ENCODE results near the gene DDX47.

Gene DDX47

DNA sequence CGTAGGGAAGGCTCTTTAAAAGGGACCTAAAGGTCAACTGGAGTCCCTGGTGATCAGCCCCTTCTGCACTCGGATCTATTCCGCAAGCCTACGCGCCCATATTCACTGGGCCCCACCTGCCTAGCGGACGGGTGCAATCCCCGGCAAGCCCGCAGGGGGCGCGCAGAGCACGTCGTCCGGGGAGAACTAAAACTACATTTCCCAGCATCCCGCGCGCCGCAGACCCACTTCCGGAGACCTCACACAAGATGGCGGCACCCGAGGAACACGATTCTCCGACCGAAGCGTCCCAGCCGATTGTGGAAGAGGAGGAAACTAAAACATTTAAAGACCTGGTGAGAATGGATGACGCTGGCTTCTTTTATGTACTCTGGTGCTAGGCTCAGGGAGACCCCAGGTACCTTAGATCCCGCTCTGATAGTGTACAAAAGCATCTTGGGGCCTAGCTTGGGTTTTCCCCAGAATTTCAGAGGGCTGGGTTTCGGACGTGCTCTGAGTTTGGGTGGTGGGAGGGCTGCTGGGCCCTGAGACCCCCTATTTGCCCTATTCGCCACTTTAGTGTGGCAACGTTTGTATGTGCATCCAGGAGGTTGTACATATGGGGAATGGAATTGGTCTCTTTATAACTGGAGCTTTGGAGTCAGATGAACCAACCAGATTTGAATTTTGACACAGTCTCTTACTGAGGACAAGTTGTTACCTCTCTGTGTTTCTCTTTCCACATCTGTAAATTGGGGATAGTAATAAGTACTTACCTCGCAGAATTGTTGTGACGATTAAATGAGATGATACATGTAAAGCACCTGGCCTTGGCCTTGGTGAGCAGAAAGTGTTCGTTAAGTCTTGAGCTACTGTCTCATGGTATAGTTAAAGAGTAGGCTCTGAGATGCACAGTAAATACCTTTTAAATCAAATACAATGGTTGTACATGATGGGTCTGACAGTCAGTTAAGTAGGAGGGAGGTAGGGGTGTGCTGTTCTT, at the start of gene DDX47:
Gene DDX47 (plus strand): TSS at position 227 of the 982 bp plus-strand sequence. CDS start 22 bp downstream, at position 249.
- DNase-seq = peak; percentile 96

DNA sequence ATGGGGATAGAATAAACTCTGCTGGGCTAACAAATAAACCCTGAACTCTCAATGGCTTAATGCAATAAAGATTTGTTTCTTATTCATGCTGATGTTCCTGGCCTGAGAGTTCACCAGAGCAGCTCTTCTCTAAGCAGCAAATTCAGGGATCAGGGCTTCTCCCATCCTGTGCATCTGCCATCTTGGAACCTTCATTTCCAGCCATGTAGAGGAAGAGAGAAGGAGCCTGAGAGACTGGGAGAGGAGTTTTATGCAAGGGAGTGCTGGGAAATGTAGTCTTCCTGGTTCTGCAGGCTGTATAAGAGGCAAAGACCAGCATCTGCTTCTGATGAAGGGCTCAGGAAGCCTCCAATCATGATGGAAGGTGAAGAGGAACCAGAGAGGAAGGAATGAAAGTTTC, 48.3 kb upstream of the DDX47 start:
- DNase-seq = no peak

DNA sequence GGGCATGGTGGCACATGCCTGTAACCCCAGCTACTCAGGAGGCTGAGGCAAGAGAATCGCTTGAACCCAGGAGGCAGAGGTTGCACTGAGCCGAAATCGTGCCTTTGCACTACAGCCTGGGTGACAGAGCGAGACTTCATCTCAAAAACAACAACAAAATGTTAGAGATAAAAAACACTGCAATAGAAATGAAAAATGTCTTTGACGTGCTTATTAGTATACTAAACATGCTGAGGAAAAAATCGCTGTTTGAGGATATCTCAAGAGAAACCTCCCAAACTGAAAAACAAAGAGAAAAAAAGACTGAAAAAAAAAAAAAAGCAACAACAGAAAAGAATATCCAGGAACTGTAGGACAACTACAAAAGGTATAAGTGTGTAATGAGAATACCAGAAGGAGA, 42.9 kb upstream of the DDX47 start:
- DNase-seq = no peak

DNA sequence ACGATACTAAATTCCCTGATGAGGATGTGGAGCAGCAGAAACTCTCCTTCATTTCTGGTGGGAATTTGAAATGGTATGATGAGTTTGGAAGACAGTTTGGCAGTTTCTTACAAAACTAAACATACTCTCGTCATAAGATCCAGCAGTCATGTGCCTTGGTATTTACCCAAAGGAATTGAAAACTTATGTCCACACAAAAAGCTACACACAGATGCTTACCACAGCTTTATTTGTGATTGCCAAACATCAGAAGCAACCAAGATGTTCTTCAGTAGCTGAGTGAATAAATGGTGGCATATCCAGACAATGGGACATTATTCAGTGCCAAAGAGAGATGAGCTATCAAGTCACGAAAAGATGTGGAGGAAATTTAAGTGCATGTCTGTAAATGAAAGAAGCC, 38.4 kb upstream of the DDX47 start:
- no peak for DNase-seq

DNA sequence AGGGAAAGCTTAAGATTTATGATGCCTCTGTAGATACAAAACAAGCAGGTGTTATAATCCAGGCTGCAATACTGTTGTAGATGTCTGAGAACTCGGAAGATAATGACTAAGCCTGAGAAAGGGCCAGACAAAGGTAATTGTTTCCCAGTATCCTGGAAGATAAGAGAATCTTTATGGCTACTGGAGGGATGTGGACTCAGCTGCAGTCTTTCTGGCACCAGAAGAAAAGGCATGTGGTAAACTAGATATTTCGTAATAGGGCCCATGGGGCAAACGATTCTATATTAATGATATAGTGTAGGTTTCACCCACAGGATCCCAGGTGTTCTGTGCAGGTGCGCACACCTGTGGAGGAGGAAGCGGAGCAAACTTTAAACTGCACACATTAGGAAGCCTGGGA, 36.9 kb upstream of the DDX47 start:
- no peak for DNase-seq

DNA sequence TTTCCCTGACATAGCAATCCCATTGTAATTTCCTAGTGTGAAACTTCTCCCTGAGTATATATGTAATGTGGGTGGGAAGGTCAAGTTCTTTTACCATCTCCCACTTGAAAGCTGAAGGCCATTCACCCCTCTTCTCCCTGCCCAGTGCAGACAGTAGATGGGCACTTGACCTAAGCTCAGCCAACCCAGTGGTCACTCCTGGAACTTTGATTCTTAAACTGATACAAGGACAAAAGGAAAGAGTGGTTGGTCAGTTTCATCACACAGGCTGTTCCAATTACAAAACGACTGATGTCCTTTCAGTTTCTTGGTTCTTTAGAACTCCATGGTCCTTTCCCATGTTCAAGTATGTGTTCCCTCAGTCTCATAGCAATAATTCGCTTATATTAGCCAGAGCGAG, 36.1 kb upstream of the DDX47 start:
- DNase-seq = no peak

DNA sequence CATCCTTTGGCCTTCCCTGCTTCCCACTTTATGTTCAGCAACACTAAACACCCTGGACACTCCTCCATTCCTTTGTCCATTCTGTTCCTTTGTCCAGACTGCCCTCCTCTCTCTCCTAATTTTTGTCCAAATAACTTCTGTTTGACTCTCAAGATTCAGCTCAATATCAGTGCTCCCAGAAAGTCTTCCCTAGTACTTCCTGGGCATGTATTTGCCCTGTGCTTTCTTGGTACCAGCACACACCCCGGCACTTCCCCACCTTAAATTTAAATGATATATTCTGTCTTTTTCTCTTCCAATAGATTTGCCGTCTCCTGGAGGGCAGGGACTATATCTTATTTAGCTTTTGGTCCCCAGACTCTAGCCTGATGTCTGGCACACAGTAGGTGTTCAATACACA, 34.1 kb upstream of the DDX47 start:
- DNase-seq = no peak

DNA sequence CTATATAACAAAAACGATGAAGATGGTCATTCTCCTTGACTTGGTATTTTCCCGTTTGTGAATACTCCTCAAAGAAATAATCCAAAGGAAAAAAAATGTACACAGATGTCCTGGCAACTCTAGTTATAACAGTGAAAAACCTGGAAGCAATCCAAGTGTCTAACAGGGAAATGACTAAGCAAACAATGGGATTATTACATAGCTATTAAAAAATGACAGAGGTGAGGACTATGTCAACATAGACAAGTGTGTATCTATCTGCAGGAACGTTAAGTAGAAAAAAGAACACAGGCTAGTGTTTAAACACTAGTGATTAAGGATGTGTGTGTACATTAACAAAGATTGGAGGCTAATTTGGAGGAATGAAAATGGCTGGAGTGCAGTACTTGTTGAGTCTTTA, 33.6 kb upstream of the DDX47 start:
- no peak for DNase-seq

DNA sequence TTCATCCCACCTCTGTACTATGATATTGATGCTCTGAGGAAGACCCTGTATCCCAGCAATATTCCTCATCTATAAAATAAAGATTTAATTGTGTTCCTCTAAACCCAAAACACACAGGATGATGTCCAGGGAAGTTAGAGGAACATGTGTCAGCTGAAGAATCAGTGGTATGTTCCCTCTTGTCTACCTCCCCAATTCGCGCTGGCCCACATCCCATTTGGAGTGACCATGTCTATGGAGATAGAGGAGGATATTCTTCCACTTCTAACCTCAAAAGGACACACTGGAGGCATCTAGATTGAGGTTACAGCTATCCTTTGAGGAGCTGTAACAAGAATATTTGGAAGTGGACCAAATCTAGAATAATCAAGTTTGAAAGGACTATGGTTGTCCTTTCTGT, 29.0 kb upstream of the DDX47 start:
- DNase-seq = no peak

DNA sequence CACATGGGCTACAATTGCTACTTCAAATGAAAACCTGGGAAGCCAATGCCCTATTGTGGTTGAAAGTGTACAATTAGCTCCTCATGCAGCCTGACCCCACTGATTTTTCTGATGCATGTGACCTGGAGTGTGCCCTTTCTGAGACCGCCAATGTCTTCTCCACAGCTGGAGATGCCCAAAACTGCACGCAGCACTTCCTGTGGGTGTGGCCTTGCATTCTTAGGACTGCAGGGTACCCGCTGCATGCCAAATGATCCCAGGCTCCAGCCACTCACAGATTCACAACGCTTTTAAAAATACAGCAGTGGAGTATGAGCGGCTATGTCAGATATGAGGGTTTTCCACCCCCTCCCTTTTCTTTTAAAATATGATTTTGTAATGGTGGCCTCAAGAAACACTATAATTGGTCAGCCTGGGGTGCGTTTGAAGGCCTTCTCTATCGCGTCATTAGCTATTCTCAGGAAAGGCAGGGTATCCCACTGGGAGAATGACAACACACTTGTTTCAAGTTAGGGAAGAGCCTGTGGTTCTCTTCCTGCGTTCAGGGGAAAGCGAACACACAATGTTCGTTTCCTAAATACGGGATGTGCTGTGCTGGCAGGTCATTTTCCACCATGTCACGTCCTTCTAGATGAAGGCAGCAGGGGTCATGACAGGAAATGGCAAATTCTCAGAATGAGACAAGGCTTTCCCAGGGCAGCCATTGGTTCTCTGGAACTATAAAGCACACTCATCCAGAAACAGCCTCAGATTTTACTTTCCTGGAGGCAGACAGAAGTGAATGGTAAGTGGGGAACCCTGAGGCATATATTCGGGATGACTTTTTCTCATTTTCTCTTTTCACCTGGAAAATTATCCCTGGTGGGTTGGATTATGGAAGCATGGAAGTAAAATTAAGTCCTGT, 28.0 kb upstream of the DDX47 start, which contains the start of gene APOLD1:
Gene APOLD1 (plus strand): TSS at position 749 of the 904 bp plus-strand sequence. CDS start 33 bp downstream, at position 782.
- no peak for DNase-seq

DNA sequence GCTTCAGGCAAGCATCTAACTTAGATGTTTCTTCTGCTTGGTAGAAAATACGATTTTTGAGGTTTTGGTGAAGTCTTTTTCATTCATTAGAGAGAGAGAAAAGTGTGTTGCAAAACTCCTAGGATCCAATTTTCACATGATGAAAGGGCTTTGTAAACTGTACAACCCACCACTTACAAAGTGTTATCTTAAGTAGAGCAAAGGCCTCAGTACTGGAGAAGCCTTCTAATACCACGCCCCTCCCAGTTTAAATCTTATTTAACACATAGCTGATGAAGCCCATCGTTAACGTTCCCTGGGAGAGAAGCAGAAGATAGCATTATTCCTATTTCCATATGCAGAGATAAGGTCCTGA, 26.8 kb upstream of the DDX47 start:
- no peak for DNase-seq

DNA sequence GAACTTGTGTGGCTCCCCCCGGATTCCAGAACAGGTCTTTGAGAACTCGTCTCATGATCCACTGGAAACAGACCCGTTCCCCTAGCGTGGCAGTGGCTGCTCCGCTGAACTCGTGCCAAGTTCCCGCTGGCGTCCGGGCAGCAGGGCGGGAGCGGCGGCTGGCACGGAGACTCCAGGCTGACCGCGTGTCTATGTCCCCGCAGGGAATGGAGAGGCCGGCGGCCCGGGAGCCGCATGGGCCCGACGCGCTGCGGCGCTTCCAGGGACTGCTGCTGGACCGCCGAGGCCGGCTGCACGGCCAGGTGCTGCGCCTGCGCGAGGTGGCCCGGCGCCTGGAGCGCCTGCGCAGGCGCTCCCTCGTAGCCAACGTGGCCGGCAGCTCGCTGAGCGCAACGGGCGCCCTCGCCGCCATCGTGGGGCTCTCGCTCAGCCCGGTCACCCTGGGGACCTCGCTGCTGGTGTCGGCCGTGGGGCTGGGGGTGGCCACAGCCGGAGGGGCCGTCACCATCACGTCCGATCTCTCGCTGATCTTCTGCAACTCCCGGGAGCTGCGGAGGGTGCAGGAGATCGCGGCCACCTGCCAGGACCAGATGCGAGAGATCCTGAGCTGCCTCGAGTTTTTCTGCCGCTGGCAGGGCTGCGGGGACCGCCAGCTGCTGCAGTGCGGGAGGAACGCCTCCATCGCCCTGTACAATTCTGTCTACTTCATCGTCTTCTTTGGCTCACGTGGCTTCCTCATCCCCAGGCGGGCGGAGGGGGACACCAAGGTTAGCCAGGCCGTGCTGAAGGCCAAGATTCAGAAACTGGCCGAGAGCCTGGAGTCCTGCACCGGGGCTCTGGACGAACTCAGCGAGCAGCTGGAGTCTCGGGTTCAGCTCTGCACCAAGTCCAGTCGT, 26.2 kb upstream of the DDX47 start:
- peak; percentile 85 for DNase-seq

DNA sequence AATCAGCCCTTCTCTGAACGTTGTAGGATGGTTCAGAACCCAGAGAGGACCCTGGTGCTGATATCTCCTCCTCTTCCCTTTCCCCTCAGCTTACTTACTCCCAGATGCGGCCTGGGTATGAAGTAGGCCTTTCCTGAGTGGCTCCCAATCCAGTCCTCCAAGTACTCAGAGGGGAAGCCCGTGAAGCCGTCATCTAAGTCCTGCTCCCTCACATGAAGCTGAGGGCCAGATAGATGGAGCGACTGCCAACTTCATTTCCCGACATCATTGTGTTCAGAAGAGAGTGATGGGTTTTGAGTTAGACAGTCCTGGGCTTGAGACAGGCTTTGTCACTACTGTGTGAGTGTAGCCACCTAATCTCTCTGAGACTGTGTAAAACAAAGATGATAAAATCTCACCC, 25.0 kb upstream of the DDX47 start:
- no peak for DNase-seq

DNA sequence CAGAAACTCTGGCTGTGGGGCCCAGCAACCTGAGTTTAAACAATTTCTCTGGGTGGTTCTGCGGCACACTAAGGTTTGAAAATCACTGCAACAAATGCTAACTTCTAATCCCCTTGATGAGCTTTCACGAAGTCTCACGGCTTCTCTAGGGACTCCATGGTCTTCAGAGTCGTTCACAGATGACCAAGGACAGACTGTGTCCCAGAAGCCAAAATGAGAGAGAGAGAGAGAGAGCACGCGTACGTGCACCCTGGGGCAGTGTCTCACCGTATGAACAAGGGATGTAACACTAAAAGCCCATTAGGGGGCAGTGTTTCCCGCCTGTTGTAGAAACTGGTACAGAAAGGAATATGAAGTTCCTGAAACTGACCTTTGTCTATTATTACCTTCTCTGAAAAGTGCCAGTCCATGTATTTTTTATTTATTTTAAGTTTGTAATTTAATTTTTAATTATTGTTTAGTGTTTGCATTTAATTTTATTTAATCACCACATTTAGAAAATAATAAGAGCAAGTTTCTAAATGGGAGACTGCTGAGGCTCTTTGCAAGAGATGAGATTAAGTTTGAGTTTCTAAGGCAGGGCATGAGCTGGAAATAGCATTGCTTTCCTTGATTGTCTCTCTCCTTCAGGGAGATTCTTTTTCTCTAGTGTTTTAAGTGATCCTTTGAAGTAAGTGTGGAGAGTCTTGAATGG, 24.3 kb upstream of the DDX47 start:
- DNase-seq = peak; percentile 79

DNA sequence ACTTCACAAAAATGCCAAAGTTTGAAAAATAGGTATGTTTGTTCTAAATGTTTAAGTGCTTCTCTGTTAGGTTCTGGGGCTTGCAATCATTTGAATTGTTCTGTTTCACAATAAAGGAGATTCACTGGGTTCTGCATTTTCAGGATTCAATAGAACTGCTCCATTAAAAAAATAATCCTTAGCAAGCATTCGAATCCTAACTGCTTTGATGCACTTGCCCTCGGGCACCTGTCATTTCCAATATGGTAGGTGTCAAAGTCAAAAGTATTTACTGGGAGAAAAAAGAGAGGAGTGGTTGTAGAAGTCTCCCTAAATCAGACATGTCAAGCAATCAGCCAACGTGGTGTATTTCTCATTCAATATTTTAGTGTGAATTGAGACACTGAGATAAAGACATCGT, 22.2 kb upstream of the DDX47 start:
- DNase-seq = no peak

DNA sequence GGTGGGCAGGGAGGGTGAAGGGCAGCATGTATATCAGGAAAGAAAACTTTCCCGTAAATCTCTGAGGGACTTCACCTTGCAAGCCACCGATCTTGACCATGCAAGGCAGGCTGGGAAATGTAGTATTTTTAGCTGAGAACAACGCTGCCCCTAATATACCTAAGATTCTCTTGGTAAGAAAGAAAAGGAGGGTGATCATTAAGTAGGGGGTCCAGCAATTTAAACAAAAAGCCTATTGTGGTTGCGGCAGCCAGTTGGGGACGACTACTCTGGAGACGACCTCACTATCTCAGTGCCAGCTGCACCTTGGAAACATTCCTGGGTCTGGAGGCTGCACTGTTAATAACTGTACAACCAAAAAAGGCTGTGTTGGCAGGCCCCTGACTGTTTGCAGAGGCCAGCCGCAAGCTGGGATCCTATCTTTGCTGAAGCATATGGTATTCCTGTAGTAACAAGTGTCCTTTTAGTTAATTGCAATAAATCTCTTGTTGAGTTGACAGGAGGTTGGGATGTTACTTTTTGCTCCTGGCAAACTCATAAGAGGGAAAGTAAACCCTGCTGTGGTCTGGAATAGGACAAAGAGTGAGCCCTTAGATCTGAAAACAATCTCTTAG, 21.3 kb upstream of the DDX47 start:
- no peak for DNase-seq

DNA sequence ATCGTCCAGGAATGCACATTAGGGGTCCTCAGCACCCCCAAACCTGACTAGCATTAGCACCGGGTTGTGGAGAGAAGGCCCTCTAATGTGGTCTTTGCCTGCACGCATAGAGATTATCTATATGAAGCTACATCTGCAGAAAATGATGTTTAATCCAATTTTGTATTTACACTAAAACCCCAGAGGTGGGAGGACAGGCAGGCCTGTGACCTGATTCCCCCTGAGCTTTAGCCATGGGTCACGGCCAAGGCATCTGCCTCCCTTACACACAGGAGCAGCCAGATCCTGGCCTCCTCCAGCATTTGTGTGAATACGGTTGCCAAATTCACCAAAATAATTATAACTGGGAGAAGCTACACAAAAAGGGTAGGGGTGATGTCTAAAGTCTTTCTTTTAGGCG, 20.7 kb upstream of the DDX47 start:
- no peak for DNase-seq

DNA sequence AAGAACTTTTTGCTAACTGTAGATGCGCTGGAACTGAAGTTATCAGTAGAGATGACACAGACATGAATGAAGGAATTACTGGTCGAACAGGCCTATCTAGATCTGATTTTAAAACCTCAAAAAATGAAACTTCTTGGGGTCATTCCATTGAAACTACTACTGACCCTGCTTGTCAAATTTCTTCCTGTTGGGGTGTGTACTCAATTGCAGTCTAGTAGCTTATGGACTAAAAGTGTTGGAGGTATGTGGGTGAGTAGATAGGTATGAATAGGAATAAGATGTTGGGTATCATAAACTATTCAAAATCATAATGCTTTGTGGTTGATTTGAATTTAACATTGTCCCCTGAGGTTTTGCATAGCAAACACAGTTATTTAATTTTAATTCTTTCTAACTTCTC, 18.5 kb upstream of the DDX47 start:
- DNase-seq = no peak

DNA sequence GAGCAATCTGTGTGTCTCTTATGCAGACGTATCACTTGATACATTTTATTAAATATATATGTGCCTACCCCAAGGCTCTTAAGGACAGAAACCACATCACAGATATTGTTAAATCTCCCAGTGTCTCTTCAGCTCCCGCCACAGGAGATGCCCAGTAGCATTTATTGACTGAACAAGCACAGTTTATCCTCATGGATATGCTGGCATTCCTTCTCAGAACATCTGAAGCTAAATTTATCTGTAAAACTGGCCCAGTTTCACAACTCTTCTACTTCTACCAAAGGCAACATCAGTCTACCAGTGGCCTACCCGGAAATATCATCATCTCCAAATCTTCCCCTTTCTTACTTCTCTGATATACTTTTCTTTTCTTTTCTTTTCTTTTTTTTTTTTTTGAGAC, 17.0 kb upstream of the DDX47 start:
- no peak for DNase-seq

DNA sequence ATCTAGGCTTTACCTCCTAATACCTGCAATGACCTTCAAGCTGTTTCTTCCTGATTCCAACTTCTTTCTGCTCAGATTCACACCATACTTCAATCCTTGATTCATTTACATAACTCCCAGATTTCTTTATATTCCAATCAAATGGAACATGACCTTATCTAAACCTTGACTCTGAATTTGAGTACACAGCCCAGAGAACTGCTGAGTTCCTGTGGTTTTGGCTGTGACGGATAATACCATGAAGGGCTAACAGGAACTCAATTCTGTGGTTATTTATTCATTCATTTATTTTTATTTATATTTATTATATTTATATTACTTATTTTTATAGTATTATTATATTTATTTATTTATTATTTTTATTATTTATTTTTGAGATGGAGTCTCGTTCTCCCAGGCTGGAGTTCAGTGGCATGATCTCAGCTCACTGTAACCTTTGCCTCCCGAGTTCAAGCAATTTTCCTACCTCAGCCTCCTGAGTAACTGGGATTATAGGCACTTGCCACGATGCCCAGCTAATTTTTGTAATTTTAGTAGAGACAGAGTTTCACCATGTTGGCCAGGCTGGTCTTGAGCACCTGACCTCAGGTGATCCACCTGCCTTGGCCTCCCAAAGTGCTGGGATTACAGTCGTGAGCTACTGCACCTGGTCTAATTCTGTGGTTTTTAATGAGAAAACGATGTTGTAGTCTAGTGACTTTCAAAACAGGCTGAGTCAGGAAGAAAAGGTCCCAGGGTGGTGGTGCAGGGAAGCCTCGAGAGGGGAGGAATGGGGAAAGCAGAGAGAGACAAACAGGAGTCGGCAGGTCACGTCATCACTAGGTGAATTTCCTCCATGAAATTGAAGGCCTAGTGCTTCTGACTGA, 16.0 kb upstream of the DDX47 start:
- no peak for DNase-seq

DNA sequence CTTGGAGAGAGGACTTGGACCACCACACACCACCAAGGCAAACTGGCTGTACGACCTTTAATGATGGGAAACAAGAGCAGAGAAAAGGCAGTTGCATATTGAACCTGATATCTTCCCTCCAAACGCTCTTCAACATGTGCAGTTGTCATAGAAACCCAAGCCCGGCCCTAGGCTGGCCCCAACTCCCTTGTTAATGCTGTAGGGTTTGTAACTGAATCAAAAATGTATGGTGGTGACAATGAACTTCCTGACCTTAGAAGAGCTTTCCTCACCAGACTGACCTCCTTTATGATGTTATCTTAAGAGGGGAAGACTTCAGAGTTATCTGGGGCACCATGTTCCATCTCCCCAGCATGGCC, 15.4 kb upstream of the DDX47 start:
- no peak for DNase-seq

Data from midbrain (tissue), 1 donor.